HCT116 (cell line): Measurements from ENCODE around the gene COX18. TPM values are rescaled to one million over a fixed set of nuclear protein-coding genes. Genes with fewer than 3 reads are reported as not detected.

Experiments
- ATAC-seq: fragments of 200-7000 bp; cut with Tn5 transposase; 2 replicates; pipeline ENCODE4 v1.9.1; 2020; ENCODE audit warnings: mild to moderate bottlenecking, moderate library complexity
- BruUV-seq: library from RNA; stranded (reverse); fragments of 400-500 nt; replicated peaks from 2 replicates; lab custom pipeline; 2021; lab: Mats Ljungman, UMichigan
- CTCF ChIA-PET: fragments of 300-600 bp; sonication (Branson Sonifier 250); formaldehyde crosslinking; loops from one replicate; lab custom pipeline; 2021; ENCODE audit warnings: antibody characterized with exemption; lab: Charles Lee
- POLR2A ChIA-PET: fragments of 300-600, 350-600 bp; sonication (Branson Sonifier 250); formaldehyde crosslinking; loops from one replicate; lab custom pipeline; 2021; ENCODE audit warnings: antibody characterized with exemption; lab: Charles Lee
- RAD21 ChIA-PET, 2 experiments: fragments of 300-600 bp; sonication (Branson Sonifier 250); formaldehyde crosslinking; loops; one replicate each; lab custom pipeline; 2023; ENCODE audit warnings: low total read pairs in 2 of 2; ENCODE audit not compliant: uncharacterized antibody in 2 of 2, unreplicated experiment in 2 of 2, low non-redundant PET in 1 of 2; lab: Charles Lee
- DNase-seq: peaks from one replicate; pipeline ENCODE4 v3.0.0-alpha.2; 2010; ENCODE audit warnings: low read depth, low spot score
- H2AFZ ChIP-seq: fragments of 200-600 bp; shearing (Covaris generic), sonication (generic); 2 replicates; pipeline ENCODE4 v1.6.1; 2017; ENCODE audit warnings: low read depth, mixed run types, mixed read lengths, antibody characterized with exemption, low read length; ENCODE audit not compliant: poor library complexity, severe bottlenecking
- H3K27ac ChIP-seq: 2 replicates; pipeline ENCODE4 v1.5.1; 2012; ENCODE audit warnings: low read depth, low read length
- H3K27me3 ChIP-seq: fragments of 200-600 bp; sonication (generic); 2 replicates; pipeline ENCODE4 v1.6.1; 2016; ENCODE audit warnings: mixed run types, low read length, mixed read lengths; ENCODE audit not compliant: insufficient read depth
- H3K36me3 ChIP-seq, 2 experiments: fragments of 200-500 bp in 1 of 2; fragments of 200-600 bp in 1 of 2; sonication (Bioruptor generic) in 1 of 2; sonication (generic) in 1 of 2; 2 replicates each; pipeline versions ENCODE4 v1.5.1 to v1.6.1; 2014 to 2016; ENCODE audit warnings: low read length in 2 of 2, inconsistent platforms in 1 of 2, mixed read lengths in 1 of 2, mixed run types in 1 of 2; ENCODE audit not compliant: insufficient read depth in 2 of 2, control insufficient read depth in 1 of 2
- H3K4me1 ChIP-seq, 2 experiments: fragments of 200-600 bp in 1 of 2; sonication (generic) in 1 of 2; 2 replicates each; pipeline versions ENCODE4 v1.5.1 to v1.6.1; 2012 to 2017; ENCODE audit warnings: low read length in 2 of 2, inconsistent platforms in 1 of 2, mild to moderate bottlenecking in 1 of 2, mixed read lengths in 1 of 2, mixed run types in 1 of 2, moderate library complexity in 1 of 2; ENCODE audit not compliant: insufficient read depth in 2 of 2, control insufficient read depth in 1 of 2
- H3K4me2 ChIP-seq: fragments of 200-600 bp; sonication (generic); 2 replicates; pipeline ENCODE4 v1.6.1; 2017; ENCODE audit warnings: mixed run types, low read length, mixed read lengths
- H3K4me3 ChIP-seq, 2 experiments: fragments of 200-600 bp in 1 of 2; sonication (generic) in 1 of 2; replicated peaks in 1 of 2; 2 replicates each; pipeline ENCODE4 v1.5.1; 2011 to 2016; ENCODE audit warnings: low read length in 2 of 2, control low read depth in 1 of 2, low read depth in 1 of 2, mild to moderate bottlenecking in 1 of 2, mixed read lengths in 1 of 2, mixed run types in 1 of 2
- H3K79me2 ChIP-seq: fragments of 200-600 bp; sonication (generic); 2 replicates; pipeline ENCODE4 v1.6.1; 2017; ENCODE audit warnings: mild to moderate bottlenecking, mixed run types, low read length, moderate library complexity, mixed read lengths; ENCODE audit not compliant: insufficient read depth
- H3K9ac ChIP-seq: fragments of 200-600 bp; sonication (generic); 2 replicates; pipeline ENCODE4 v1.6.1; 2016; ENCODE audit warnings: low read length, mixed read lengths
- H3K9me2 ChIP-seq: fragments of 200-600 bp; sonication (generic), shearing (Covaris generic); 2 replicates; pipeline ENCODE4 v1.6.1; 2017; ENCODE audit warnings: mixed run types, mild to moderate bottlenecking, moderate library complexity; ENCODE audit not compliant: insufficient read depth
- H3K9me3 ChIP-seq, 2 experiments: fragments of 200-500 bp in 1 of 2; fragments of 200-600 bp in 1 of 2; sonication (Bioruptor generic) in 1 of 2; sonication (generic) in 1 of 2; 2 replicates each; pipeline ENCODE4 v1.6.1; 2014 to 2017; ENCODE audit warnings: low read length in 2 of 2, mixed read lengths in 2 of 2, inconsistent platforms in 1 of 2, low read depth in 1 of 2, mild to moderate bottlenecking in 1 of 2, mixed run types in 1 of 2, moderate library complexity in 1 of 2; ENCODE audit not compliant: control insufficient read depth in 1 of 2, insufficient read depth in 1 of 2
- H4K20me1 ChIP-seq: fragments of 200-600 bp; sonication (generic), shearing (Covaris generic); 2 replicates; pipeline ENCODE4 v1.6.1; 2017; ENCODE audit warnings: mixed run types, mild to moderate bottlenecking, moderate library complexity; ENCODE audit not compliant: insufficient read depth
- CBX3 ChIP-seq: IDR thresholded peaks from 2 replicates; pipeline ENCODE4 v1.6.1; 2012; ENCODE audit warnings: low read depth
- EZH2 ChIP-seq: fragments of 200-600 bp; sonication (generic); IDR thresholded peaks from 2 replicates; pipeline ENCODE4 v1.6.1; 2017; ENCODE audit warnings: antibody characterized with exemption, mixed run types
- EZH2phosphoT487 ChIP-seq: fragments of 200-600 bp; IDR thresholded peaks from 2 replicates; pipeline ENCODE4 v1.6.1; 2018; ENCODE audit warnings: antibody characterized with exemption, borderline replicate concordance
- RAD21 ChIP-seq: IDR thresholded peaks from 2 replicates; pipeline ENCODE4 v1.6.1; 2012; ENCODE audit warnings: low read depth, mild to moderate bottlenecking
- TCF7L2 ChIP-seq: IDR thresholded peaks from 2 replicates; pipeline ENCODE4 v1.7.0; 2011; ENCODE audit warnings: borderline replicate concordance, inconsistent platforms; ENCODE audit not compliant: insufficient read depth, insufficient read length; ENCODE audit errors: extremely low read depth
- ZFX ChIP-seq: fragments of 450-650 bp; IDR thresholded peaks from 2 replicates; pipeline ENCODE4 v1.6.1; 2017
- ZNF274 ChIP-seq: fragments of 200-500 bp; sonication (Bioruptor generic); IDR thresholded peaks from 2 replicates; pipeline ENCODE4 v1.6.1; 2014; ENCODE audit warnings: mild to moderate bottlenecking, low read depth, low read length, inconsistent platforms
- intact Hi-C: fragments of 100-400 bp; cut with micrococcal nuclease; formaldehyde crosslinking; loops from 2 replicates; pipeline ENCODE4 v1.10.0; 2022
- total RNA-seq: library from RNA; stranded (reverse); gene quantifications from one replicate; pipeline ENCODE4 v1.2.1, GENCODE V29; 2021; ENCODE audit not compliant: unreplicated experiment
- TF ChIP-seq, protein P1 (sequence below): IDR thresholded peaks from 2 replicates; pipeline ENCODE4 v1.6.1; 2012; ENCODE audit warnings: low read depth
- TF ChIP-seq, protein P2 (sequence below): IDR thresholded peaks from 2 replicates; pipeline ENCODE4 v1.6.1; 2012

Gene COX18
- total RNA-seq, 1 experiment from 2014 or later, result 12.5 TPM

DNA sequence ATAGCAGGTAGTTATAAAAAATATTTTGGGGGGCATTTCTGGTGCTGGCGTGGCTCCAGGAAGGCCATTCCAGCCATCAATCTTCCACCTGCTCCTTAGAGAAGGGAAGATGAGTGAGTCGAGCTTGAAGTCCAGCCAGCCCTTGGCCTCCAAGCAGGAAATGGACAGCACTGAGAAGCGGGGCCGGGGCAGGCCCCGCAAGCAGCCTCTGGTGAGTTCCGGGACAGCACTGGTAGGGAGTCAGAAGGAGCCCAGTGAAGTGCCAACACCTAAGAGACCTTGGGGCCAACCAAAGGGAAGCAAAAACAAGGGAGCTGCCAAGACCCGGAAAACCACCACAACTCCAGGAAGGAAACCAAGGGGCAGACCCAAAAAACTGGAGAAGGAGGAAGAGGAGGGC, 29.2 kb upstream of the COX18 start:
- no peaks in the 10 kb centered on the region for H3K79me2 ChIP-seq
- no peak for TF ChIP-seq EZH2
- no peak for TF ChIP-seq RAD21
- no peak for TF ChIP-seq TCF7L2
- no peak for TF ChIP-seq CBX3
- TF ChIP-seq, protein P1, sequence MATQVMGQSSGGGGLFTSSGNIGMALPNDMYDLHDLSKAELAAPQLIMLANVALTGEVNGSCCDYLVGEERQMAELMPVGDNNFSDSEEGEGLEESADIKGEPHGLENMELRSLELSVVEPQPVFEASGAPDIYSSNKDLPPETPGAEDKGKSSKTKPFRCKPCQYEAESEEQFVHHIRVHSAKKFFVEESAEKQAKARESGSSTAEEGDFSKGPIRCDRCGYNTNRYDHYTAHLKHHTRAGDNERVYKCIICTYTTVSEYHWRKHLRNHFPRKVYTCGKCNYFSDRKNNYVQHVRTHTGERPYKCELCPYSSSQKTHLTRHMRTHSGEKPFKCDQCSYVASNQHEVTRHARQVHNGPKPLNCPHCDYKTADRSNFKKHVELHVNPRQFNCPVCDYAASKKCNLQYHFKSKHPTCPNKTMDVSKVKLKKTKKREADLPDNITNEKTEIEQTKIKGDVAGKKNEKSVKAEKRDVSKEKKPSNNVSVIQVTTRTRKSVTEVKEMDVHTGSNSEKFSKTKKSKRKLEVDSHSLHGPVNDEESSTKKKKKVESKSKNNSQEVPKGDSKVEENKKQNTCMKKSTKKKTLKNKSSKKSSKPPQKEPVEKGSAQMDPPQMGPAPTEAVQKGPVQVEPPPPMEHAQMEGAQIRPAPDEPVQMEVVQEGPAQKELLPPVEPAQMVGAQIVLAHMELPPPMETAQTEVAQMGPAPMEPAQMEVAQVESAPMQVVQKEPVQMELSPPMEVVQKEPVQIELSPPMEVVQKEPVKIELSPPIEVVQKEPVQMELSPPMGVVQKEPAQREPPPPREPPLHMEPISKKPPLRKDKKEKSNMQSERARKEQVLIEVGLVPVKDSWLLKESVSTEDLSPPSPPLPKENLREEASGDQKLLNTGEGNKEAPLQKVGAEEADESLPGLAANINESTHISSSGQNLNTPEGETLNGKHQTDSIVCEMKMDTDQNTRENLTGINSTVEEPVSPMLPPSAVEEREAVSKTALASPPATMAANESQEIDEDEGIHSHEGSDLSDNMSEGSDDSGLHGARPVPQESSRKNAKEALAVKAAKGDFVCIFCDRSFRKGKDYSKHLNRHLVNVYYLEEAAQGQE, result no peak
- no peak for TF ChIP-seq ZFX
- TF ChIP-seq EZH2phosphoT487, result no peak
- no peak for TF ChIP-seq ZNF274
- TF ChIP-seq, protein P2, sequence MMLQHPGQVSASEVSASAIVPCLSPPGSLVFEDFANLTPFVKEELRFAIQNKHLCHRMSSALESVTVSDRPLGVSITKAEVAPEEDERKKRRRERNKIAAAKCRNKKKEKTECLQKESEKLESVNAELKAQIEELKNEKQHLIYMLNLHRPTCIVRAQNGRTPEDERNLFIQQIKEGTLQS, result no peak
- no peak overlapping the region for H3K27ac ChIP-seq
- DNase-seq (no peak), ATAC-seq (no peak)
- H3K4me2 ChIP-seq, result no peak overlapping the region
- ChIA-PET RAD21 (no interaction called here), CTCF (interaction anchor here (0.6 kb wide), 1 partner anchor 555 kb away, joined by 3 read pairs; no protein-coding TSS in a partner anchor), POLR2A (no interaction called here)
- H3K27me3 ChIP-seq, result no peaks in the 10 kb centered on the region
- H3K36me3 ChIP-seq, result peaks cover 34 to 47% of the 10 kb centered on the region in 2 experiments; a peak in 3 of 4 replicates
- no peak overlapping the region for H2AFZ ChIP-seq
- H3K9me3 ChIP-seq, result no peaks in the 10 kb centered on the region
- H3K4me1 ChIP-seq, result 0 out of 4 replicates have a peak, but pooled peaks cover 0 to under 1% of the 10 kb centered on the region in 2 experiments
- H4K20me1 ChIP-seq, result no peaks in the 10 kb centered on the region
- H3K9me2 ChIP-seq, result no peaks in the 10 kb centered on the region
- intact Hi-C loops, result no loop called here
- no peak overlapping the region for H3K9ac ChIP-seq
- no peak overlapping the region for H3K4me3 ChIP-seq
- no TSS peak for BruUV-seq
